Measurements from ENCODE around the gene HCN3. TPM values are rescaled to one million over a fixed set of nuclear protein-coding genes. Genes with fewer than 3 reads are reported as not detected.
A peak's percentile ranks its signal among the peaks of the same experiment; 100 is the strongest.

The HCN3 gene
- total RNA-seq, 1 experiment from 2014 or later: 5.4 TPM

GRCh38 chr1:155322953-155323728 is 45.9 kb downstream of the HCN3 start:
- no peak overlapping the region for H2AK5ac ChIP-seq (ENCODE audit: insufficient read length, low read length)
- no peak overlapping the region for H2BK12ac ChIP-seq (ENCODE audit: insufficient read length, low read depth, low read length)
- H2AFZ ChIP-seq (ENCODE audit: low read length): no peak overlapping the region
- peak; percentile 96 for DNase-seq
- H3K23ac ChIP-seq (ENCODE audit: insufficient read length, low read depth, low read length): no peak overlapping the region
- no peak overlapping the region for H3K4ac ChIP-seq (ENCODE audit: low read depth, low read length)
- no peaks in the 10 kb centered on the region for H3K9me3 ChIP-seq (ENCODE audit: control insufficient read depth, low read depth, low read length)
- H2BK15ac ChIP-seq (ENCODE audit: low read depth, low read length): no peak overlapping the region
- H3K4me3 Mint-ChIP-seq: peak overlapping the region; percentile 93 to 96
- H2BK20ac ChIP-seq (ENCODE audit: low read depth, low read length, poor library complexity, severe bottlenecking): no peak overlapping the region
- H3K14ac ChIP-seq (ENCODE audit: insufficient read depth, low read length): no peak overlapping the region; the same call in 1 of the 2 replicates
- H2BK120ac ChIP-seq (ENCODE audit: low read depth, low read length, poor library complexity, severe bottlenecking): no peak overlapping the region
- H3K27me3 Mint-ChIP-seq (ENCODE audit: low read depth): no peaks in the 10 kb centered on the region; the same call in none of the 2 replicates
- no peaks in the 10 kb centered on the region for H3K27me3 ChIP-seq (ENCODE audit: insufficient read depth, low read length)
- H3K4me1 ChIP-seq (ENCODE audit: insufficient read depth, low read length): peaks cover 2% of the 10 kb centered on the region; the same call in 1 of the 2 replicates
- H3K4me1 Mint-ChIP-seq: peaks cover 40 to 42% of the 10 kb centered on the region in 2 experiments
- no peaks in the 10 kb centered on the region for H3K79me2 ChIP-seq (ENCODE audit: insufficient read depth, low read length)
- peak overlapping the region; percentile 68 for H3K4me2 ChIP-seq (ENCODE audit: insufficient read depth, insufficient read length, low read length)
- H3K18ac ChIP-seq (ENCODE audit: insufficient read length, low read depth, low read length): no peak overlapping the region
- TF ChIP-seq CTCF (conservative IDR thresholded peaks at IDR 0.05): peak; percentile 97
- H4K91ac ChIP-seq (ENCODE audit: insufficient read length, low read depth, low read length): no peak overlapping the region
- no peak overlapping the region for H4K5ac ChIP-seq (ENCODE audit: insufficient read length, low read depth, low read length)
- no peaks in the 10 kb centered on the region for H4K20me1 ChIP-seq (ENCODE audit: control insufficient read depth, insufficient read depth, insufficient read length)
- no peak overlapping the region for H3T11ph ChIP-seq (ENCODE audit: low read length)
- no peak overlapping the region for H3K9ac ChIP-seq (ENCODE audit: extremely low read depth, insufficient read length, low read length)
- no peak overlapping the region for H2BK5ac ChIP-seq (ENCODE audit: insufficient read length, low read length)
- no CpG with 5 or more reads among the region's 58 CpGs for WGBS (ENCODE audit: extremely low coverage, insufficient read length, low lambda C conversion rate)
- peak overlapping the region in 1 of 3 experiments; percentile 40; a peak in 1 of 7 replicates for H3K27ac Mint-ChIP-seq
- H4K8ac ChIP-seq (replicated peaks; ENCODE audit: insufficient read length, low read depth, low read length): no peak overlapping the region
- H3K9me3 Mint-ChIP-seq: no peaks in the 10 kb centered on the region
- peaks cover 31% of the 10 kb centered on the region for H3K23me2 ChIP-seq (ENCODE audit: insufficient read length, low read depth, low read length, poor library complexity, severe bottlenecking)
- H3K27ac ChIP-seq (ENCODE audit: insufficient read length, low read depth, low read length): no peak overlapping the region
- H3K79me1 ChIP-seq (ENCODE audit: insufficient read depth, low read depth, low read length, poor library complexity, severe bottlenecking): no peaks in the 10 kb centered on the region
- no peak overlapping the region for H3K56ac ChIP-seq (ENCODE audit: insufficient read length, low read depth, low read length)
- peaks cover 5 to 41% (median 35%) of the 10 kb centered on the region in 3 experiments; a peak in 6 of 7 replicates for H3K36me3 Mint-ChIP-seq (ENCODE audit: insufficient read depth in 1 of 3, low read depth in 3 of 3)

Data from H9 (cell line).